Globus pallidus (tissue), 1 donor: Measurements from ENCODE around the gene SH3RF3.
A peak's percentile ranks its signal among the peaks of the same experiment; 100 is the strongest.
"Not testable (repeated sequence)": the region's sequence is repeated elsewhere in the genome, so short reads cannot be mapped to it uniquely, and the experiment has no call there.

Experiments used
- DNase-seq: peaks from one replicate; pipeline ENCODE4 v3.0.0-alpha.2; 2015; ENCODE audit warnings: low spot score

The SH3RF3 gene

DNA sequence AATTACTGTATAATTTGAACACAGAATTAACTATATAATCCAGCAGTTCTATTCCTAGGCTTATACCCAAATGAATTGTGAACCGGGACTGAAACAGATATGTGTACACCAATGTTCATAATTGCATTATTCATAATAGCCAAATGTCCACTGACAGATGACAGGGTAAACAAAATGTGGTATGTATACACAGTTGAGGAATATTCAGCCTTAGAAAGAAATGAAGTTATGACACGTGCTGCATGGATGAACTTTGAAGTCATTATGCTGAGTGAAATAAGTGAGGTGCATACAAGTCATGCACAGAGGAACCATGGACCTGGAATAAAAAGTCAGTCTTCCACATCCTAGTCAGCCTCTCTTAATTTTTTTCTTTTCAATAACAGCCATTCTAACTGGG, 91.9 kb downstream of the SH3RF3 start:
- DNase-seq: no peak

- DNase-seq: not testable (repeated sequence)
These were observed 92.3 kb downstream of the SH3RF3 start for GRCh38 chr2:109221316-109221715.

DNA sequence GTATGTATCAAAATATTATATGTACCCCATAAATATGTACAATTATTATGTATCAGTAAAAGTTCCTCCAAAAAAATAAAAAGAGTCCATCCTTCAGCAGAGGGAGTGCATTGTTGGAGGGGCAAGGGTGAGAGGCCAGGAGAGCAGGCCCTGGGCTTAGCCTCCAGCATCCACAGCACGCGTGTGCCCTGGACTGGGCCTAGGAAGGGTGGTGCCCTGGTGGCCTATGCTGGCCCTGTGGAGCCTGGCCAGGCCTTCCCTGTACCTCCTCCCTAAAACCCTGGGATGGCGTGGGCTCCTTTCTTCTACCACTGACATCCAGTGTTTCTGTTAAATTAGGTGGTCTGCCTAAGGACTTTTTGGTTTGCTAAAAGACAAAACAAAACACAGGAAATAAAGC, 93.4 kb downstream of the SH3RF3 start:
- DNase-seq: no peak

DNA sequence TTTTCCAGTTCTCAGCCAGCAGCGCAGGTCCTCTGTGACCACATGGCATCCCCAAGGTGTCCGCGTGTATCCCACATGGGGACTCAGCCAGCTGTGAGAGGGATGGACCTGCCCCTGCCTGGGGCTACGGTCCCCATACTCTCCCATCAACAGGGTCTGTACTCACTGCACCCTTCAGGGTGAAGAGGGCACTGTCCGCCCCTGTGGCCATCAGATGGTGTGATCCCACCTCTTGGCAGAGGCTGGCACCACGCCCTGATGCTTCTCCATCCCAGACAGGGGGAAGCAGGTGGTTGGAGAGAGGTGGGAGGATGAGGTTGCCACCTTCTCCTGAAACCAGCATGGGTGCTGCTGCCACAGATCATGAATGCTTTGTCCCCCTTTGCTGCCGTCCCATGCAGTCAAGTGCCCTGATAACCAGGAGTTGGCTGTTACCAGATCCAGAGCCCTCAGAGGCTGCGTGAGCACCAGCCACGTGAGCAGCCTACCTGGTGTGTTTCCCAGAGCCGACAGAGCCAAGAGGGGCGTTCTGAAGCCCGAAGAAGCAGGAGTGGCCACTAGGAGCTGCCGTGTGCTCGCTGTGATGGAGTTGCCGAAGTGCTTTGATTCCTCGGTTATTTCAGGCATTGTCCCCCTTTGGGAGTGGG, 93.9 kb downstream of the SH3RF3 start:
- DNase-seq: no peak

- no peak for DNase-seq
These were observed 94.5 kb downstream of the SH3RF3 start for GRCh38 chr2:109223490-109223889.

- not testable (repeated sequence) for DNase-seq
These were observed 95.3 kb downstream of the SH3RF3 start for GRCh38 chr2:109224341-109224740.

DNA sequence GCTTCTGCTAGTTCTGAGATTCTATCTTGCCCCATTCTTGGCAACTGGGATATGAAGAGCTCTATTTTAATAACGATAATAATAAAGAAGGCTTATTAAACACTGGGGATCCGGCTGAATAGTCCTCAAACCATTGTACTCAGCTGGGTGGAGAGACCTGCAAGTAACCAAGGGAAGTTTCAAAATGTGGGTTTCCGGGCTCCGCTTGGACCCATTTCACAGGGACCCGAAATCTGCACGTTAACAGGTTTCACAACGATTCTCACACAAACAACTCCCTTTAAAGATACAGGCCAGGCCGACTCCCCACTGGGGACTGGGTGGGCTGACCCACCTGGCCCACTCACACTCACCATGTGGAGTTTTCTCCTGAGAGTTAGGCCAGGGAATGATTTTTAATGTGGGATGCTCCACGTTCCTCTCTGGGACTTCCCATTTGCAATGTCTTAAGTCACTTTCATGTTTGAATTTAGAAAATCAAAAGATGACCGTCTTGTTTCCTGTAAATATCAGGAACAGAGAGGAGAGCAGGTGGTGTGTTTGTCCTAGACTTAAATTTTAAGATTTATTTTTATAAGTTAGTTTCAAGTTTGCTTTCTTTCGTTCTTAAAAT, 96.3 kb downstream of the SH3RF3 start:
- no peak for DNase-seq

GRCh38 chr2:109226128-109226527, 97.1 kb downstream of the SH3RF3 start:
- no peak for DNase-seq

GRCh38 chr2:109226622-109227021, 97.6 kb downstream of the SH3RF3 start:
- DNase-seq: no peak

GRCh38 chr2:109229094-109229675, 100.2 kb downstream of the SH3RF3 start:
- DNase-seq: no peak

GRCh38 chr2:109230941-109231420, 102.0 kb downstream of the SH3RF3 start:
- no peak for DNase-seq

DNA sequence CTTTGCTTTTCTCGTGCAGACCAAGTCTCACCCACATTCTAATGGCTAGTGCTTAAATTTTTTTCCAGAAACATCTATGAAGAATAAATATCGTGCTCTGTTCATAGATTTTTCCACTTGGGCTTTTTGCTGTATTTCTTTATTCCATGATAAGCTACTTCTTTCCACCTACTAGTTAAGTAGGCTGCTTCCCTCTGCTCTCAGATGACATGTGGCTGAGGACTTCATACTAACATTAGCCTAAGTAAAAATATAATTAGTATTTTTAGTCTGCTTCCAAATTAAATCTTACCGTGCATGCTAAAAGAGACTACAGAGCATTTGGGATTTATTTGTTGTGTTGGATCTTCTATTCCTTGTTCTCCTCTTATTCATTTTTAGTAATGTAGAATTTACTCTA, 102.4 kb downstream of the SH3RF3 start:
- DNase-seq: no peak

DNA sequence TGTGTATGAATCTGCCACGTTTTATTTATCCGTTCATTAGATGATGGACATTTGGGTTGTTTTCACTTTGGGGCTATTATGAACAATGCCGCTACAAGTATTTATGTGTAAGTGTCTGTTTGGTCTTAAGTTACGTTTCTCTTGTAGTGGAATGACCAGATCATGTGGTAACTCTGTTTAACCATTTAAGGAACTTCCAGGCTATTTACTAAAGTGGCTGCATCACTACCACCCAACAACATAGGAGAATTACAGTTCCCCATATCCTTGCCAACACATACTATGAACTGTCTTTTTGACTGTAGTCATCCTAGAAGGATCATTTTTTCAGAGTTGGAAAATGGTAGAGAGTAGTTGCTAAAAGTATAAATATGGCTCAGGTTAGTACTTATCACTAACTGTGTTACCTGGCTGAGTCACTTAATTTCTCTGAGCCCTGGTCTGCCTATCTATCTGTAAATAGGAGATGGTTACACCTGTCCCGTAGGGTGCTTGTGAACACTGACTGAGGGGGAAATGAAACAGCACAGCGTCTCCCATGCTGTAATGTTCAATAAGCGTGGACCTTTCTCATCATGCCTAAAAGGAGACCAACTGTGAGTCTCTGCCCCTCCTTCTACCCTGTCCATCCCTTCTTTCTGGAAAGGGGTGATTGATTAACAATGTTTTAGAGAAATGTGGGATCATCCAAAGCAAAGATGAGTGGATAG, 103.1 kb downstream of the SH3RF3 start:
- DNase-seq: no peak

- DNase-seq: no peak
These were observed 103.9 kb downstream of the SH3RF3 start for GRCh38 chr2:109232909-109233308.

- DNase-seq: no peak
These were observed 104.6 kb downstream of the SH3RF3 start for GRCh38 chr2:109233643-109234042.

GRCh38 chr2:109234355-109234754, 105.3 kb downstream of the SH3RF3 start:
- DNase-seq: no peak

- no peak for DNase-seq
These were observed 107.1 kb downstream of the SH3RF3 start for GRCh38 chr2:109236147-109236546.

- no peak for DNase-seq
These were observed 108.8 kb downstream of the SH3RF3 start for GRCh38 chr2:109237792-109238191.

DNA sequence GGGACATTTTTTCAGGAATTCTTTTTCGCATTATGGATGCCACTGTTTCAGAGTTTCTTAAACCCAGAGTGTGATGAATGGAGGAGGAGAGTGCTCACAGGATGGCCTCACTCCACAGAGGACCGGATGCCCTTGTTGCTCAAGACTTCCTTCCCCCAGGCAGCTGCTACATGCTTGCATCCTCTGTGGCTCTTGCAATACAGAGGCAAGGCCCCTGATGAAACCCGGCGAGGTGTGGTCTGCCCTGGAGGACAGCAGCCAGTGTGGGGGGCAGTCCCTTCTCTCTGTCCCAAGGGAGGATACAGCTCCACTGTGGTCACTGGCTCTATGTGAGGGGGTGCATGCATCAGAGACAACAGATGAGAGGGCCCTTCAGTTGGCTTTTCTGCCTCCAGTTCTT, 109.6 kb downstream of the SH3RF3 start:
- peak; percentile 65 for DNase-seq

DNA sequence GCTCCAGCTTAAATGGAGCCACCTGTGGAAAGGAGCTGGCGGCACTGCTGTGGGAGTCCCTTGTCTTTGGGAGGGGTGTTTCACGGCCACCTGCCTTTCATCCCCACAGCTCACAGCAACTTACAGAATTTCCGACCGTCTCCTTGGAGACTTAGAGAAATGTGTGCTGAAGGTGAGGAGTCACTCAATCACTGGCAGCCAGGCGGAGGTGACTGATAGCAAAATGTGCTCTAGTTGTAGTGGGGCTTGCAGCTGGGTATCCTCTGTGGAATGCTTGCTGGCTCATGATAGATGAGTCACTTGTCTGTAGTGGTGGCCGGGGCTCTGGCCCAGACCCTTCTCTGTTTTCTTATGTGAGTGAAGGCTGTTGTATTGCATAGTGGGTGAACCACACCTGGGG, 110.7 kb downstream of the SH3RF3 start:
- DNase-seq: no peak

DNA sequence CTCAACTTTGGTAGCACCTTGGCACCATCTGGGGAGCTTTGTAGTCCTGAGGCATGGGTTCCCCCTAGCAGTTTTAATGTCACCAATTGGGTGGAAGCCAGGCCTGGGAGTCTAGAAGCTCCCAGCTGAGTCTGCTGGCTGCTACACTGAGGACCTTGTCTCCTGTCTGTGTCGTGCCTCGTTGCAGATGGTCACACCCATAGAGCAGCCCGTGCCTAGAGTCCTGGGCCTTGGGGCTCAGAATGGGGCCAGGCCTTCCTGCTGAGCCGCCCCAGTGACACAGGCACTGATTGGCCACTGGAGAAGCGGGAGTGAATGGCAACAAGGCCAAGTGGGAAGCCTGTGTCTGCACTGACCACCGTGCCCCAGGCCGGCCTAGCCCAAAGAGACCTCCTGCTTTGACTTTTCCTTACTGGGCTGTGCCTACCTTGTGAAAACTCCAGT, 113.2 kb downstream of the SH3RF3 start:
- DNase-seq: no peak

- no peak for DNase-seq
These were observed 113.8 kb downstream of the SH3RF3 start for GRCh38 chr2:109242654-109243331.
